Activated B cell treated with CpG ODN at 0.5 μM for 24 hours (primary cell): Measurements from ENCODE around the gene CAST. TPM values are rescaled to one million over a fixed set of nuclear protein-coding genes. Genes with fewer than 3 reads are reported as not detected.
A peak's percentile ranks its signal among the peaks of the same experiment; 100 is the strongest.

Experiments
- ATAC-seq: fragments of 200-7000 bp; cut with Tn5 transposase; one replicate; pipeline ENCODE4 v1.10.0; 2021; ENCODE audit warnings: low read depth, mild to moderate bottlenecking, moderate library complexity
- CTCF ChIA-PET: fragments of 350-600 bp; sonication (Branson Sonifier 250); formaldehyde crosslinking; loops from one replicate; lab custom pipeline; 2021; ENCODE audit warnings: antibody characterized with exemption; lab: Charles Lee
- POLR2A ChIA-PET: fragments of 350-600 bp; sonication (Branson Sonifier 250); formaldehyde crosslinking; loops from one replicate; lab custom pipeline; 2021; ENCODE audit warnings: antibody characterized with exemption; lab: Charles Lee
- DNase-seq: peaks from one replicate; pipeline ENCODE4 v3.0.0; 2022
- H3K27ac Mint-ChIP-seq: one replicate; pipeline ENCODE4 v1.8.0; 2020; ENCODE audit warnings: mixed read lengths
- H3K27me3 Mint-ChIP-seq: one replicate; pipeline ENCODE4 v1.8.0; 2021; ENCODE audit warnings: mixed read lengths
- H3K36me3 Mint-ChIP-seq: one replicate; pipeline ENCODE4 v1.8.0; 2021; ENCODE audit warnings: low read depth, mixed read lengths
- H3K4me1 Mint-ChIP-seq: one replicate; pipeline ENCODE4 v1.8.0; 2021; ENCODE audit warnings: mixed read lengths
- H3K4me3 Mint-ChIP-seq: one replicate; pipeline ENCODE4 v1.8.0; 2020; ENCODE audit warnings: mild to moderate bottlenecking, mixed read lengths
- H3K9me3 Mint-ChIP-seq: one replicate; pipeline ENCODE4 v1.8.0; 2020; ENCODE audit warnings: mixed read lengths
- intact Hi-C: fragments of 100-400 bp; cut with micrococcal nuclease; formaldehyde crosslinking; loops from one replicate; pipeline ENCODE4 v1.15.1; 2024
- total RNA-seq: library from RNA; stranded (reverse); gene quantifications from 2 replicates; pipeline ENCODE4 v1.2.3, GENCODE V29; 2022
- TF ChIP-seq, protein P1 (sequence below): fragments of 200-600 bp; IDR thresholded peaks from one replicate; pipeline ENCODE4 v1.8.0; 2022; ENCODE audit warnings: antibody characterized with exemption, mild to moderate bottlenecking

CAST gene
- total RNA-seq, 1 donor from 2014 or later: 211 TPM

DNA sequence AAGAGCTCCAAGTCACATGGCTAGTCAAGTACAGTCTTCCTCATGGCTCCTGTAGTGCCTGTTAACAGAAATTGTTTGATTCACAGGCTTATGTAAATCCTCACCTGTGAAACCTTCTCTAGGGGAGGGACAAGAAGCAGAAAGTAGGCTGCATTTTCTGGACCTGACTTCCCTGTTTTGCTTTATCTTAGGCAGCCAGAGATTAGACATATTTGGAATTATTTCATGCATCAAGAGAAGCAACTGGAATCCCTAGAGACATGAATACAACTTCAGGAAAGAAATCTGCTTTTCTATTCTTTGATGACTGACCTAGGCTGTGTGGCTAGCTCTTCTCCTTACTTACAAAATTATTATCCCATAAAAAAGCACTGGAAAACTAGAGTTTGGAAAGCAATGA is 52.3 kb downstream of the CAST start:
- peaks cover 28% of the 10 kb centered on the region for H3K4me1 Mint-ChIP-seq
- peak overlapping the region; percentile 35 for H3K27ac Mint-ChIP-seq

DNA sequence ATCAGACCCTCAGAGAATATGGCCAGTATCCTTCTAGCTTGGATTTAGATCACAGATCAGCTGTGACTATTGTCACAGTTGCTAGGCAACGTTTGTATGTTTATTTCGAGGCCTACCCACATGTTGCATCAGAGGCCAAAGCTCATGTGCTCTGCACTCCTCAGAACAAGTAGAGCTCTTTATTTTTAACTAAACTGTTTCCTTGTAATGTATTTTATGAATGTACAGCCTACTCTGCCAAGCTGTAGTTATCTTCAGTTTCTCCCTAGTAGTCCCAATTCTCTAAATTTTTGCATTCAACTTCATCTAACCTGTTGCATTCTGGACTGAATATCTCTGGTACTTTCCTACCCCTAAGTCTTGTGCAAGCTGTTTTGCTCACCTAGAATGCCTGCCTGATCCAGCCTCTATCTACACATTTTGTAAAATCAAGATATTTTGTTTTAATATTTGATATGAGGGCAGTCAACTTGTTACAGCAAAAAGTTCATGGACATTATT is 52.8 kb downstream of the CAST start:
- TF ChIP-seq, protein P1, sequence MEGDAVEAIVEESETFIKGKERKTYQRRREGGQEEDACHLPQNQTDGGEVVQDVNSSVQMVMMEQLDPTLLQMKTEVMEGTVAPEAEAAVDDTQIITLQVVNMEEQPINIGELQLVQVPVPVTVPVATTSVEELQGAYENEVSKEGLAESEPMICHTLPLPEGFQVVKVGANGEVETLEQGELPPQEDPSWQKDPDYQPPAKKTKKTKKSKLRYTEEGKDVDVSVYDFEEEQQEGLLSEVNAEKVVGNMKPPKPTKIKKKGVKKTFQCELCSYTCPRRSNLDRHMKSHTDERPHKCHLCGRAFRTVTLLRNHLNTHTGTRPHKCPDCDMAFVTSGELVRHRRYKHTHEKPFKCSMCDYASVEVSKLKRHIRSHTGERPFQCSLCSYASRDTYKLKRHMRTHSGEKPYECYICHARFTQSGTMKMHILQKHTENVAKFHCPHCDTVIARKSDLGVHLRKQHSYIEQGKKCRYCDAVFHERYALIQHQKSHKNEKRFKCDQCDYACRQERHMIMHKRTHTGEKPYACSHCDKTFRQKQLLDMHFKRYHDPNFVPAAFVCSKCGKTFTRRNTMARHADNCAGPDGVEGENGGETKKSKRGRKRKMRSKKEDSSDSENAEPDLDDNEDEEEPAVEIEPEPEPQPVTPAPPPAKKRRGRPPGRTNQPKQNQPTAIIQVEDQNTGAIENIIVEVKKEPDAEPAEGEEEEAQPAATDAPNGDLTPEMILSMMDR: no peak
- Mint-ChIP-seq H3K4me3 (no peak overlapping the region), H3K4me1 (peaks cover 28% of the 10 kb centered on the region), H3K36me3 (peaks cover 29% of the 10 kb centered on the region), H3K9me3 (no peaks in the 10 kb centered on the region), H3K27me3 (no peaks in the 10 kb centered on the region), H3K27ac (peak overlapping the region; percentile 35)
- DNase-seq (no peak), ATAC-seq (peak; percentile 21)
- POLR2A ChIA-PET: interaction anchor here (0.6 to 1.0 kb wide), 3 partner anchors 92 to 243 kb away, joined by 3 to 6 read pairs (median 3); partner anchors contain the start of gene ERAP1
- CTCF ChIA-PET: interaction anchor here (0.8 kb wide), 1 partner anchor 37 kb away, joined by 3 read pairs; no protein-coding TSS in a partner anchor
- intact Hi-C loops: no loop called here

More for the DNA sequence above, 52.3 kb downstream of the CAST start:
- ChIA-PET POLR2A (interaction anchor here (0.6 to 1.0 kb wide), 2 partner anchors 93 to 244 kb away, joined by 3 to 6 read pairs; partner anchors contain the start of gene ERAP1), CTCF (interaction anchor here (0.8 kb wide), 1 partner anchor 37 kb away, joined by 3 read pairs; no protein-coding TSS in a partner anchor)
- H3K27me3 Mint-ChIP-seq: no peaks in the 10 kb centered on the region
- intact Hi-C loops: no loop called here
- H3K4me3 Mint-ChIP-seq: no peak overlapping the region
- no peaks in the 10 kb centered on the region for H3K9me3 Mint-ChIP-seq
- peaks cover 27% of the 10 kb centered on the region for H3K36me3 Mint-ChIP-seq
- TF ChIP-seq, protein P1: no peak
- ATAC-seq: no peak
- no peak for DNase-seq

DNA sequence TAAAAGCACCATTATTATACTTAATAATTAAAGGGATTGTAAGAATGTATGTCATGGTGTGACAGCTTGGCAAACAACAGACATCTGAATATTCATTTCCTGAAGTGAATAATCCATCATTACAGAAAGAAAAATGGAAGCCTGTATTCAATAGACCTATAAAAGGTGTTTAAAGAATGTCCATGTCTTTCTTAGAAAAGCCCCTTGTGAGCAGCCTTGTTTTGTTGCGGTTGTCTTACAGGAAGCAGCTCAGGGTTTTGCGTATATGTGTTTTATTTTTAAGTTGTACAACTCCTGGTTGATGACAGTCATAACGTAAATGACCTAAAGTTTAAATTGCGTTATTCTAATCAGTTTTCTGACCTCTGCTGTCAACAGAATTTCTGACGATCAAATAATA is 53.8 kb downstream of the CAST start:
- ATAC-seq: no peak
- Mint-ChIP-seq H3K27ac (no peak overlapping the region), H3K36me3 (peaks cover 29% of the 10 kb centered on the region), H3K4me1 (peaks cover 28% of the 10 kb centered on the region), H3K27me3 (no peaks in the 10 kb centered on the region), H3K4me3 (no peak overlapping the region), H3K9me3 (no peaks in the 10 kb centered on the region)
- ChIA-PET POLR2A (interaction anchor here (1.0 kb wide), 1 partner anchor 139 kb away, joined by 3 read pairs; no protein-coding TSS in a partner anchor), CTCF (no interaction called here)
- TF ChIP-seq, protein P1: no peak
- intact Hi-C loops: no loop called here
- no peak for DNase-seq

DNA sequence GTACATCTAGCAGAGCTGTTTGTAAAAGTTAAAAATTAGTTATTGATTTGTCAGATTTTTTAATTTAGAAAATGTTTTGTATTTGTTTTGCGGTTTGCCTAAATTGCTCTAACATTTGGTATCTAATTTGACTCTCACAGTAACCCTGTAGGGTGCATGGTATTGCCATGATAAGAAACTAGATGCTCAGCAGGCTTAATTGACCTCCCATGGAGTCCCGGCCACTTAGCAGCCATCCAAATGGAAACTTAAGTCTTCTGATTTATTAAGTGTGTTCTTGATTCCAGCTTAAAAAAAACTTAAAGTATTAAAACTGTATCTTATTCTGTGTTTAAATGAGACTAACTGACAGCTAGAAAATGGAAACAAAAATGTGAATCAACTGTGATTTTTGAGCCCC is 54.5 kb downstream of the CAST start:
- Mint-ChIP-seq H3K27me3 (no peaks in the 10 kb centered on the region), H3K4me1 (peaks cover 30% of the 10 kb centered on the region), H3K27ac (no peak overlapping the region), H3K36me3 (peaks cover 30% of the 10 kb centered on the region), H3K9me3 (no peaks in the 10 kb centered on the region), H3K4me3 (no peak overlapping the region)
- DNase-seq (no peak), ATAC-seq (no peak)
- ChIA-PET CTCF (interaction anchor here (0.8 kb wide), 1 partner anchor 445 kb away, joined by 4 read pairs; no protein-coding TSS in a partner anchor), POLR2A (interaction anchor here (0.5 kb wide), 1 partner anchor 9 kb away, joined by 3 read pairs; no protein-coding TSS in a partner anchor)
- TF ChIP-seq, protein P1: no peak
- intact Hi-C loops: no loop called here

DNA sequence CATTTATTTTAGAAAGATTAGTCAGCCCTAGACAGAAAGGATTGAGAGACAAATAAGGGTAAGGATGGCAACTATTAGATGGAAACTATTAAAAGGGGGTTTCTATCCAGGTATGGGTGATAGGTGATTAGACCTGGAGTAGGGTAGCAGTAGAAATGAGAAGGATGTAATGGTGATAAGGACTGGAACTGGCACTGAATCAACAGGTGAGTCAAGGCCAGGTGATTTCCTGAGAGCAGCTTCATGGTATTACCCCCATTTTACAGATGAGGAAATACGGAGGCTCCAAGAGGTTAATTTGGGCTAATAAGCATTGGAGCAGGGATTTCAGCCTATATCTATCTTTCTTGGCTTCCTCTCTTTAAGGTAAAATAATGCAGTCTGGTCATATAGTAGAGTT is 55.7 kb downstream of the CAST start:
- intact Hi-C loops: no loop called here
- H3K4me1 Mint-ChIP-seq: peaks cover 28% of the 10 kb centered on the region
- no peak overlapping the region for H3K4me3 Mint-ChIP-seq
- H3K36me3 Mint-ChIP-seq: peaks cover 31% of the 10 kb centered on the region
- DNase-seq: no peak
- POLR2A ChIA-PET: no interaction called here
- CTCF ChIA-PET: no interaction called here
- no peak for ATAC-seq
- TF ChIP-seq, protein P1: no peak
- H3K27me3 Mint-ChIP-seq: no peaks in the 10 kb centered on the region
- H3K9me3 Mint-ChIP-seq: no peaks in the 10 kb centered on the region
- H3K27ac Mint-ChIP-seq: no peak overlapping the region
